DND-41 (cell line): ENCODE results near the gene ADGRB3.
"Not testable (repeated sequence)": the region's sequence is repeated elsewhere in the genome, so short reads cannot be mapped to it uniquely, and the experiment has no call there.

Experiments used
- ATAC-seq: fragments of 200-7000 bp; cut with Tn5 transposase; 3 replicates; pipeline ENCODE4 v1.9.1; 2021; ENCODE audit warnings: low read depth; ENCODE audit not compliant: insufficient read depth
- DNase-seq: peaks from one replicate; pipeline ENCODE4 v3.0.0-alpha.2; 2020
- H2AFZ ChIP-seq: 2 replicates; pipeline ENCODE4 v1.6.0; 2012; ENCODE audit warnings: low read depth, low read length
- H3K27ac ChIP-seq: 2 replicates; pipeline ENCODE4 v1.5.1; 2012; ENCODE audit warnings: low read length, inconsistent platforms
- H3K27me3 ChIP-seq: fragments of 200-600 bp; sonication (generic); 2 replicates; pipeline ENCODE4 v1.6.0; 2012; ENCODE audit warnings: low read length, mild to moderate bottlenecking, inconsistent platforms; ENCODE audit not compliant: insufficient read depth, poor library complexity
- H3K36me3 ChIP-seq: 2 replicates; pipeline ENCODE4 v1.5.1; 2012; ENCODE audit warnings: low read length, inconsistent platforms; ENCODE audit not compliant: insufficient read depth
- H3K4me1 ChIP-seq: 2 replicates; pipeline ENCODE4 v1.5.1; 2012; ENCODE audit warnings: mild to moderate bottlenecking, low read length; ENCODE audit not compliant: insufficient read depth
- H3K4me2 ChIP-seq: 2 replicates; pipeline ENCODE4 v1.6.0; 2012; ENCODE audit warnings: mild to moderate bottlenecking, moderate library complexity, low read length, inconsistent platforms; ENCODE audit not compliant: insufficient read depth
- H3K4me3 ChIP-seq, 2 experiments: fragments of 200-600 bp in 1 of 2; shearing (Covaris generic) in 1 of 2; 2 replicates each; pipeline ENCODE4 v1.5.1; 2012 to 2016; ENCODE audit warnings: inconsistent platforms in 2 of 2, low read length in 2 of 2, mild to moderate bottlenecking in 2 of 2, low read depth in 1 of 2, moderate library complexity in 1 of 2
- H3K79me2 ChIP-seq: 2 replicates; pipeline ENCODE4 v1.6.0; 2012; ENCODE audit warnings: low read length, inconsistent platforms; ENCODE audit not compliant: insufficient read depth
- H3K9ac ChIP-seq: 2 replicates; pipeline ENCODE4 v1.6.0; 2012; ENCODE audit warnings: low read depth, mild to moderate bottlenecking, inconsistent platforms, low read length, moderate library complexity
- H3K9me3 ChIP-seq: 2 replicates; pipeline ENCODE4 v1.5.1; 2012; ENCODE audit warnings: low read length, moderate library complexity, mild to moderate bottlenecking, inconsistent platforms; ENCODE audit not compliant: insufficient read depth, severe bottlenecking
- H4K20me1 ChIP-seq: 2 replicates; pipeline ENCODE4 v1.6.0; 2012; ENCODE audit warnings: low read length; ENCODE audit not compliant: insufficient read depth
- CTCF ChIP-seq: IDR thresholded peaks from 2 replicates; pipeline ENCODE4 v1.5.1; 2012; ENCODE audit warnings: borderline replicate concordance, low read length, moderate library complexity, mild to moderate bottlenecking; ENCODE audit not compliant: poor library complexity, severe bottlenecking; ENCODE audit errors: extremely low read depth
- EZH2 ChIP-seq: IDR thresholded peaks from 3 replicates; pipeline ENCODE4 v1.6.1; 2012; ENCODE audit warnings: borderline replicate concordance, low read depth, mild to moderate bottlenecking, moderate library complexity, low read length, inconsistent platforms; ENCODE audit not compliant: severe bottlenecking

Gene ADGRB3

GRCh38 chr6:69105288-69105687, 470.2 kb downstream of the ADGRB3 start:
- Histone ChIP-seq H3K79me2 (no peaks in the 10 kb centered on the region), H3K4me1 (no peaks in the 10 kb centered on the region), H4K20me1 (no peaks in the 10 kb centered on the region), H3K4me2 (no peak overlapping the region), H3K27me3 (no peaks in the 10 kb centered on the region), H3K9ac (no peak overlapping the region), H3K4me3 (no peak overlapping the region), H2AFZ (no peak overlapping the region), H3K27ac (no peak overlapping the region), H3K36me3 (no peaks in the 10 kb centered on the region), H3K9me3 (no peaks in the 10 kb centered on the region)
- TF ChIP-seq EZH2, result no peak
- no peak for TF ChIP-seq CTCF
- no peak for DNase-seq
- ATAC-seq, result no peak

- no peak overlapping the region for H3K27ac ChIP-seq
- H3K4me3 ChIP-seq, result no peak overlapping the region
- no peaks in the 10 kb centered on the region for H3K4me1 ChIP-seq
- ATAC-seq, result no peak
- H3K4me2 ChIP-seq, result no peak overlapping the region
- H3K79me2 ChIP-seq, result no peaks in the 10 kb centered on the region
- DNase-seq, result no peak
- H3K27me3 ChIP-seq, result no peaks in the 10 kb centered on the region
- H4K20me1 ChIP-seq, result no peaks in the 10 kb centered on the region
- no peaks in the 10 kb centered on the region for H3K9me3 ChIP-seq
- no peak overlapping the region for H2AFZ ChIP-seq
- H3K9ac ChIP-seq, result no peak overlapping the region
- TF ChIP-seq CTCF (no peak), EZH2 (no peak)
- no peaks in the 10 kb centered on the region for H3K36me3 ChIP-seq
Measured at GRCh38 chr6:69106511-69106910, 471.4 kb downstream of the ADGRB3 start.

GRCh38 chr6:69111301-69111700, 476.2 kb downstream of the ADGRB3 start:
- no peaks in the 10 kb centered on the region for H3K27me3 ChIP-seq
- no peak for DNase-seq
- no peak for TF ChIP-seq EZH2
- no peak for TF ChIP-seq CTCF
- H3K9ac ChIP-seq, result no peak overlapping the region
- H3K36me3 ChIP-seq, result no peaks in the 10 kb centered on the region
- H2AFZ ChIP-seq, result no peak overlapping the region
- no peak overlapping the region for H3K4me3 ChIP-seq
- H3K4me1 ChIP-seq, result no peaks in the 10 kb centered on the region
- no peak overlapping the region for H3K27ac ChIP-seq
- H3K79me2 ChIP-seq, result no peaks in the 10 kb centered on the region
- no peaks in the 10 kb centered on the region for H4K20me1 ChIP-seq
- ATAC-seq, result no peak
- no peak overlapping the region for H3K4me2 ChIP-seq
- H3K9me3 ChIP-seq, result no peaks in the 10 kb centered on the region

GRCh38 chr6:69116658-69117057, 481.6 kb downstream of the ADGRB3 start:
- Histone ChIP-seq H3K4me3 (no peak overlapping the region), H3K4me2 (no peak overlapping the region), H3K4me1 (no peaks in the 10 kb centered on the region), H3K27ac (no peak overlapping the region), H2AFZ (no peak overlapping the region), H3K27me3 (no peaks in the 10 kb centered on the region), H3K79me2 (no peaks in the 10 kb centered on the region), H3K9me3 (no peaks in the 10 kb centered on the region), H3K9ac (no peak overlapping the region), H3K36me3 (no peaks in the 10 kb centered on the region), H4K20me1 (no peaks in the 10 kb centered on the region)
- TF ChIP-seq CTCF (no peak), EZH2 (no peak)
- DNase-seq (no peak), ATAC-seq (no peak)

- not testable (repeated sequence) for H2AFZ ChIP-seq, H3K27ac ChIP-seq, H3K27me3 ChIP-seq, H3K4me3 ChIP-seq, DNase-seq, H3K4me2 ChIP-seq, H3K79me2 ChIP-seq, H3K36me3 ChIP-seq, H3K4me1 ChIP-seq, ATAC-seq, H4K20me1 ChIP-seq, H3K9me3 ChIP-seq, H3K9ac ChIP-seq
Measured at GRCh38 chr6:69121461-69122406, 486.7 kb downstream of the ADGRB3 start.
